HG03439 (cell line): ENCODE results near the gene CDH13.

Source experiments
- ATAC-seq: cut with Tn5 transposase; IDR thresholded peaks from one replicate; pipeline ENCODE4 v1.9.1; 2021; ENCODE audit warnings: mild to moderate bottlenecking, moderate library complexity; ENCODE audit not compliant: unreplicated experiment

The CDH13 gene

DNA sequence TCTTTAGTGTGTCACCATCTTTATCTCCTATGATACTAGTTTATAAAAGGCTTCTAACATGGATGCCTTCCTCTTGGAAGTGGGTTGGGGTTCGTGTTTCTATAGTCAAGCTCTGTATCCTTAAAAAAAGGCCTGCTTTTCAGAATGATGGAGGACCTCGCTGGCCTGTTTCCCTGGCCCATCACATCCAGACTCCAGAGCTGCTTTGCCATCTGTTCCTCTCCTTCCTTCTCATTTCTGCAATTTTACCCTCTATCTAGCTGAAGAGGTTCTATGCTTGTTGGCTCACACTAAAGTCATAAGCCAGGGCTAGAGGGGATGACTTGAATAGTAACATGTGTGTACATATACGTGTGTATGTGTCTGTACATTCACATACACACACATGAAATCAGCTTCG lies 730.2 kb downstream of the CDH13 start:
- no peak for ATAC-seq

- ATAC-seq: no peak
Observed at GRCh38 chr16:83363521-83363920, 736.8 kb downstream of the CDH13 start.

GRCh38 chr16:83365166-83365565 lies 738.4 kb downstream of the CDH13 start:
- ATAC-seq: no peak

DNA sequence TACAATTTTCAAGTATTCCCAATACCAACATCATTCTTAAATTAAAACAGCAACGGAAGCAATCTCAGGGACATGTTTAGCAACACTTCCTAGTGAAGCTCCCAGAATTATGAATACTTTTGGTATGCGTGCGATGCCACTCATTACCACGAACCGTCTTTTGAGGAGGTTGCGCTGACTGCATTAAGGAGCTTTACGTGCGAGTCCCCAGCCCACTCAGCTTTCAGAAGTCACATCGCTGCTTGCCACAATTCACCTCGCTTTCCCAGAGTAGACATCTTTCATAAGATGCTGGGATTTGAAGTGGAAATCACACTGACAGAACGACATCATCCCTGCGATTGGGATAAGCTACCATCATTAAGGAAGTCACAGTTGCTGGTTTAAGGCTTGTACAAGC lies 739.5 kb downstream of the CDH13 start:
- no peak for ATAC-seq

GRCh38 chr16:83374979-83375378 lies 748.2 kb downstream of the CDH13 start:
- ATAC-seq: no peak

DNA sequence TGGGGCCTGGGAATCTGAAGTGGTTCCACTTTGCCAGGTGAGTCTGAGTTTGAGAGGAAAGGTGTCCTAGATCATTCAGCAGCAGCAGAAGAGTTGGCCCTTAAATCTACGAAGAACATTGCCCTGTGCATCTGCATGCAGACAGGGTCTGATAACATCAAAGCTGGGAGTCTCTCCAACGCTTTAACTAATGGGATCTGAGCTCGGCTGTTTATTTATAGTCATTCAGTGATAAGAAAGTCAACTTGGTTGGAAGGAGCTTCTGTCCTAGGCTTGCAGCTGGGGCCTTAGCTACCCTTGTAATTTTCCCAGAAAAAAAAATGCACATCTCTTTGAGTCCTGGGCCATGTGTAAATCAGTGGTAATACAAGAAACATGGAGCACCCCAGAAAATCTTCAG lies 763.0 kb downstream of the CDH13 start:
- ATAC-seq: no peak

- no peak for ATAC-seq
Observed at GRCh38 chr16:83390759-83391158, 764.0 kb downstream of the CDH13 start.

DNA sequence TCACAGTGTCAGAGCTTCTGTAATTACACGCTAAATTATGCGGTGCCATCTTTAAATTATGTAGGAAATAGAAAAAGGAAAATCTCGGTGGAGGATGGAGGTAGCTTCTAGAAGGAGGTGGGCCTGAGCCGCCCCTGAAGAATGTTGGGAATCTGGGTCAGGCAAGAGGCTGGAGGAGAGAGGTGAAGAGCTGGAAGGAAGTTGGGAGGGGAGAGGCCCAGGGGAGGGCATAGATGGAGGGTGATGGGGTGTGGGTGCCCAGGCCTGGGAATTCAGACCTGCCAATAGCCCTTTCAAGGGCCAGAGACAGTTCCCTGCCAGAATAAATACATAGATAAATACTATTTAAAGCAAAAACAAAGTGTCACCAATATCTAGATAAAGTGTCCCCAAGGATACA lies 766.0 kb downstream of the CDH13 start:
- ATAC-seq: no peak

DNA sequence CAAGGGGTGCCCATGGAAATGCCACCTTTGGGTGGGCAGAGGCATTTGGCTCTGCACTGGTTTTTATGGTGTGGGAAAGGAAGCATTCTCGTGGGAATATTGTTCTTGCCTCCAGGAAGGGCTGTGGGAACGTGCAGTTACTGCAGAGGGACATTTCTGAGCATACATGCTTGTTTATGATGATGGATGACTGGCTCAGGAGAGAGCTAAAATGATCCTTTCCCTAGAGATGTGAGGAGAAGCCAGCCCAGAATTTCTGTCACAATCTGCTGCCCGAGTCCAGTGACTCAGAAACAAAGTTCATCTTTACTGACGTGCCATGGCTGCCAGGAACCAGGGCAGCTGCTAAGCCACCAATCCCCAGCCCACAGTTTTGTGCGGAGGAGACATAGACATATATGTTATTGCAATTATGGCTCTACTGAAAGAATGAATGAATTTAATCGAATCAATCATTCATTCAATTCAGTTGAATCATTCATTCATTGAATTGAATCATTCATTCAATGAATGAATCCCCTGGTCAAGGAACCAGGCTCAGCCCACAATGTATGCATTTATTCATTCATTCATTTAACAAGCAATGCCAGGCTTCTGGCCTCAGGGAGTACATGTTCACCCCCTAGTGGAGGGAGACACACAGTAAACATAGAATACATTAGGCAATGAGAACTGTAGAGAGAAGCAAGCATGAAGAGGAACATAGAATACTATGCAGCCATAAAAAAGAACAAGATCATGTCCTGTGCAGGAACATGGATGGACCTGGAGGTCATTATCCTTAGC lies 766.6 kb downstream of the CDH13 start:
- ATAC-seq: no peak

DNA sequence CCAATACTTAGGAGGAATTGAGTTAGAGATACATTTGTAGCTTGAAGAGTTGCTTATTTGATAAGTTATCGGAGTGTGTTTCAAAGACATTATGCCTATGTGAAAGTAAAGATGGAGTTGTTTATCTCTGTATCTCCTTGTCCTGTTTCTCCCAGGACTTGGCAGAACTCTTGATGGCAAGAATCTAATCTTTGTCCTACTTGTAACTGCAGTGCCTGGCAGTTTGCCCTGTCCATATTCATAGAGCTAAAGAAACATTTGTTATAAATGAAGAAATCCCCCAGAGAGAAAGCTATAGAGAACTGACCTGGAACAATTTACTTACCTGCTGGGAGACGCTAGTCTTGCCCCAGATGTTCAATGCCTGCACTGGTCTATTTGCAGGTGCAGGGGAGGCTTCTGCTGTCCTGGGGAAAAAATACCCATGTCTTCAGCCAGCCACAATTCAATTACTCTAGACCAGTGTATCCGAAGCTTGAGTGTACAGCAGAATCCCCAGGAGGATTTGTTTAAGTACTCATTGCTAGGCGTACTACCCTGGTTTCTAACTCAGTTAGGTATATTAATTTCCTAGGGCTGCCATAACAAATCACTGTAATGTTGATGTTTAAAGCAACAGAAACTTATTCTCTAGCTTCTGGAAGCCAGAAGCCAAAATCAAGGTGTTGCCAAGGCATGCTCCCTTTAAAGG lies 771.0 kb downstream of the CDH13 start:
- no peak for ATAC-seq

- ATAC-seq: no peak
Observed at GRCh38 chr16:83400234-83400633, 773.5 kb downstream of the CDH13 start.

- no peak for ATAC-seq
Observed at GRCh38 chr16:83402160-83402814, 775.5 kb downstream of the CDH13 start.

GRCh38 chr16:83402967-83403366 lies 776.2 kb downstream of the CDH13 start:
- ATAC-seq: no peak

DNA sequence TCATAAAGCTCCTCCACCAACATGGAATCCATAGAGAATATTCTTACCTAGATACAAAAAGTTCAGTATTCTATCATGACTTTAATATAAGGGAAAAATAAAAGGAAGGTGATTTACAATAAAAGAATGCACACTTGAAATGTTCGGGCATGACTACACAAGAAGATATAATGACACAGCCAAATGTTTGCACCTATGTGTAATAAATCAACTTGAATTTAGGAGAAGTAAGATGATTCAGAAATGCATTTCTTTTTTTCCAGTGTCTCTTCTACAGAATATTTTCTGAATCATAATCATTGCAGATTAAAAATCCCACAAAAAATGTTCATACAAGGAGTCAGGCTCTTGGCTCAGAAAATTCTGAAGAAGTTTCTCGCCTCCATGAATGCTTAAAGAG lies 777.0 kb downstream of the CDH13 start:
- ATAC-seq: no peak

DNA sequence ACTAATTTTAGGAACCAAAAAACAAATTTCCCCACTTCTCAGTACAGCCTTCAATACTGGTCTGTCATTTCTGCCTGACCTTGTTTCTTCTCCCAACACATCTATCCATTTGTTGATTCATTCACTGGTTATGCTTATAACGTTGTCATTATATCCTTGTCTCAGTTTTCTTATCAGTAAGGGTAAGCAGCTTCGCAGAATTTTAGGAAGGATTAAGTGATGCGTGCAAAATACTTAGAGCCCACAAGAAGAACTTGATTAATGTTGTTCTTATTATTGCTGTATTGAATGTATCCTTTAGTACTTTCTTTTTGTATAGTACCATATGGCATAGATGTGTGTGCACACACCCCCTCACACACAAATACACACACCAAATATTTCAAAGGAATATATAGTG lies 777.5 kb downstream of the CDH13 start:
- no peak for ATAC-seq

DNA sequence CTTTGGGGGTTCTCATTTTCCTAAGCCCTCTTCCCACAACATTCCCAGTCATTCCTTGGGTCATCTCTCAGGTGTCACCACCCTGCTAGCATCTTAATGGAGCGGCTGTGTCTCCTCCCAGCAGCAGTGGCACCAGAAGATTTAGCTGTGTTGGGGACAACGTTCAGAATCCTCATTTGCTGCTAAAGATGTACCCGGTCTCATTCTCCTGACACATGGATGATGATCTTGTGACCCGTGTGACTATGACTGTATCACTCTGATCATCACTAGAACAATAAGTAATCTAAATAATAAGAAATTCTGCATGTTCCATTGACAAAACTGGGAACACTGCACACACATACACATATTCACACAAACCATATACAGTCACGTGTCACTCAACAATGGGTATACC lies 781.2 kb downstream of the CDH13 start:
- no peak for ATAC-seq

- no peak for ATAC-seq
Observed at GRCh38 chr16:83409347-83409746, 782.6 kb downstream of the CDH13 start.

DNA sequence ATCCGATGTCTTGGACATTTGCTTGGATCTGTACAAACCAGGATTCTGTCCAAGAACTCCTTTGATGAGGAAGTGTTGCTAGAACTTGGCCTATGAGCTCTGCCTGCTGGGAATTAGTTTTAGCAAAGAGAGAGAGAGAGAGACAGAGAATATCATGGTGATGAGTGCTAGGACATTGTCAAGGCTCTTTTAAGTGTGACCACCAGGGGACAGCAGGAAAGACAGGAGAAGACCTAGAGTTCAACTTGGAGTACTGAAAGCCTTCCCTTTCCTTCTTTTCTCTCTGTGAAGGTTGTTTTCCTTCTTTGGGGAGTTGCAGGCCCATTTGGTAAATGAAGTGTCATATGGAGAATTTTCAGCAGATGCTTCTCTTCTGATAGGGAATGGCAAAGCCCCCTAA lies 791.8 kb downstream of the CDH13 start:
- no peak for ATAC-seq

DNA sequence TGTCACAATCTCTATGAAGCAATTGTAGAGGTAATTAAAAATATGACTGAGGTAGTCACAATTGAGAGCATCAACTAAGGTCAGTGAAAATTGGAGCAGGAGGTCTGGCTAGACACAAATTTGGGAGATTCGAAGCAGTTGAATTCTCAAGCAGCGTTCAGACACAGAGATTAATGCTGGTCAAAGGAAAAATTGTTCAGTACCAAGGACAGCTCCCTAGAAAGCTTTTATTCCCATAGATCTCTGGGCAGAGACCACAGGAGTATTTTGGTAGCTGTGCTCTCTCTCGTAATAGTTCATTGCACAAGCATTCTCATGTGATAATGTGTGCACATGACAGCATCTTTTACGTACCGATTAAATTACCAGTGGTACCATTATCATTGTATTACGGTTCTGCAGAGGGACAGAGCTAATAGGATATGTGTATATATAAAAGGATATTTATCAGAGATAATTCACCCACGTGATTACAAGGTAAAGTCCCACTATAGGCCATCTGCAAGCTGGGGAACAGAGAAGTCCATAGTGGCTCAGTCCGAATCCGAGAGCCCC lies 793.5 kb downstream of the CDH13 start:
- no peak for ATAC-seq

GRCh38 chr16:83433201-83433600 lies 806.4 kb downstream of the CDH13 start:
- no peak for ATAC-seq

DNA sequence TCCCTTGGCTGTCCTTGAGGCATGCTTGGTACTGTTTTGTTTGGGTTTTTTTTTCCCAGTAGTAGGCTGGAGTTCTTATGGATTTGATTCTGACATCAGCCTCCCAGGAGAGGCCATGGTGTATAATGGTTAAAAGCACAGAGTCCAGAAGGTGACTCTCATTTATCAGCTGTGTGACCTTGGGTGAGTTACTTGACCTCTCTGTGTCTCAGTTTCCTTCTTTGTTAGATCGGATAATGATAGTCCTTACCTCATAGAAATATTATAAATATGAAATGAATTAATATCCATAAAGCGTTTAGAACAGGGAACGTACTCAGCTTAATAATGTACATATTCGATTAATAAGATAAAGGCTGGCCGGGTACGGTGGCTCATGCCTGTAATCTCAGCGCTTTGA lies 810.3 kb downstream of the CDH13 start:
- no peak for ATAC-seq

GRCh38 chr16:83438326-83438725 lies 811.6 kb downstream of the CDH13 start:
- ATAC-seq: no peak
